NCI-H1436 (cell line): Measurements from ENCODE around the gene CLDN6.

Experiments used
- DNase-seq: peaks from one replicate; lab custom pipeline; 2025; lab: John Stamatoyannopoulos, UW

CLDN6 gene

DNA sequence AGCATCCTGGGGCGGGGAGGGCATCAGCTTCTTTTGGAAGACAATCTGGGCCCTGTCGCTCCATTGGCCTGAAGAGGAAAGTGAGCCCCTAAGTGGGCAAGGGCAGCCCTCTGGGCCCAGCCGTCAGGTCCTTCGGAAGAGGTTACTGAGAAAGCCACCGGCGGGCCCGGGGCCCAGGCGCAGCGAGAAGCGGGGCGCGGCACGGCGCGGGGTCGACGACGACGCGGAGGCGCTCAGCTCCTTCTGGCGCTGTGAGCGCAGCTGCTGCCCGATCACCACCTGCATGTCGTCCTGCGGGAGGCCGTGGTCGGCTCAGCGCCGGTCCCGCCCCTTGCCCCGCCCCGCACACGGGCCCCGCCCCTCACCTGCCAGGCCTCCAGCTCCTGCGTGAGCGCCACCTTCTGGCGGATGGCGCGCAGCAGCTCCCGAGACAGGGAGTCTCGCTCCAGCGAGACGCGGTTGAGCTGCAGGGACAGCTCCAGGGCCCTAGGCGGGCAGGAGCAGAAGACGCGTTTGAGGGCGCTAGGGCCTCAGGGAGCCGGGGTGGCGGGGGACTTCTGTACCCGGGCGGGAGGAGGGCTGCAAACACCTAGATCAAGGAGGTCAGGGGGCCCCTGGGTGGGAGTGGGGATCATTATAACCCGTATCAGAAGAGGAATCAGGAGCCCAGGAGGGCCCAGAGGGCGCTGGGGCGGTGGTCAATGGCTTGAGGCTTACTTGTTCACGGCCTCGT, 10.2 kb upstream of the CLDN6 start:
- DNase-seq = peak; percentile 87

DNA sequence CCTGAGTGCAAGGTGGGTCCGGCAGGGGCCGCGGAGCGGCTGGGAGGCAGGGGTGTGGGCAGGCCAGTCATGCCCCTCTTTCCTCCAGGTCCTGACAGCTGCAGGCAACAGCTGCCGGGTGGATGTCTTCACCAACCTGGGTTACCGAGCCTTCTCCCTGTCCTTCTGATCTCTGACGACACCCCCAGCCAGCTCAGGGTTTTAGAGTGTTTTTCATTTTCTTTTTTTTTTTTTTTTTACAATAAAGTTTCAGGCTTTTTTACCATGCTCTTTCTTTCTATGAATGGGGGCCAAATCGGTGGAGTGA, 9.5 kb upstream of the CLDN6 start:
- DNase-seq = no peak

DNA sequence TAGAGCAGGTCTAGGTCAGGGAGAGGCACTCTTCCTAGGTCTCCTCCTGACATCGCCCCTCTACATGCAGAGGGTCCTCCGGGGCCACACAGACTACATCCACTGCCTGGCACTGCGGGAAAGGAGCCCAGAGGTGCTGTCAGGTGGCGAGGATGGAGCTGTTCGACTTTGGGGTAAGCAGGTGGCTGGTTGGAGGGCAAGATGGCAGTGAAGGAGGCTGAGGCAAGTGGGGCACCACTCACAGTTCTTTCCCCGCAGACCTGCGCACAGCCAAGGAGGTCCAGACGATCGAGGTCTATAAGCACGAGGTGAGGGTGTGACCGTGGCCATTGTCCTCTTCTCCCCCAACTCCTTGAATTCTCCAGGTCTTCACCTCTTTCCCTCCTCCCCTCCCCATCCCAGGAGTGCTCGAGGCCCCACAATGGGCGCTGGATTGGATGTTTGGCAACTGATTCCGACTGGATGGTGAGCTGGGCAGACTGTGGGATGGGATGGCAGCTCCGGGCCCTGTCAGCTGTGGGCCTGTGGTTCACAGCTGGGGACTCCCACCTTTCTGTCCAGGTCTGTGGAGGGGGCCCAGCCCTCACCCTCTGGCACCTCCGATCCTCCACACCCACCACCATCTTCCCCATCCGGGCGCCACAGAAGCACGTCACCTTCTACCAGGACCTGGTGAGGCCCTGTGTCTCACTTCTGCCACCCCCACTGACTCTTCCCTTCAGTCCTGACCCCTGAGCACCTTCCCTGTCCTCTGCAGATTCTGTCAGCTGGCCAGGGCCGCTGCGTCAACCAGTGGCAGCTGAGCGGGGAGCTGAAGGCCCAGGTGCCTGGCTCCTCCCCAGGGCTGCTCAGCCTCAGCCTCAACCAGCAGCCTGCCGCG, 8.9 kb upstream of the CLDN6 start:
- DNase-seq = no peak

DNA sequence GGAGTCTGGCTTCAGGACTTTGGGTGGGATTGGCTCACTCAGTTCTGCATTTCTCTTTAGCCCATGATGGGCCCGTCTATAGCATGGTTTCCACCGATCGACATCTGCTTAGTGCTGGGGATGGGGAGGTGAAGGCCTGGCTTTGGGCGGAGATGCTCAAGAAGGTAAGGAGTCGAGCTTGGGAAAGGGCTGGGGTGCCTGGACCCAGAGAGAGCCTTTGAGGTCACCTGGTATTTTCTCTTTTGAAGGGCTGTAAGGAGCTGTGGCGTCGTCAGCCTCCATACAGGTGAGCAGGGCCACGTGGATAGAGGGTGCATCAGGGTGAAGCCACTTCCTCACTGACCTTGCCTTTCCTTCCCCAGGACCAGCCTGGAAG, 8.0 kb upstream of the CLDN6 start:
- DNase-seq = no peak

DNA sequence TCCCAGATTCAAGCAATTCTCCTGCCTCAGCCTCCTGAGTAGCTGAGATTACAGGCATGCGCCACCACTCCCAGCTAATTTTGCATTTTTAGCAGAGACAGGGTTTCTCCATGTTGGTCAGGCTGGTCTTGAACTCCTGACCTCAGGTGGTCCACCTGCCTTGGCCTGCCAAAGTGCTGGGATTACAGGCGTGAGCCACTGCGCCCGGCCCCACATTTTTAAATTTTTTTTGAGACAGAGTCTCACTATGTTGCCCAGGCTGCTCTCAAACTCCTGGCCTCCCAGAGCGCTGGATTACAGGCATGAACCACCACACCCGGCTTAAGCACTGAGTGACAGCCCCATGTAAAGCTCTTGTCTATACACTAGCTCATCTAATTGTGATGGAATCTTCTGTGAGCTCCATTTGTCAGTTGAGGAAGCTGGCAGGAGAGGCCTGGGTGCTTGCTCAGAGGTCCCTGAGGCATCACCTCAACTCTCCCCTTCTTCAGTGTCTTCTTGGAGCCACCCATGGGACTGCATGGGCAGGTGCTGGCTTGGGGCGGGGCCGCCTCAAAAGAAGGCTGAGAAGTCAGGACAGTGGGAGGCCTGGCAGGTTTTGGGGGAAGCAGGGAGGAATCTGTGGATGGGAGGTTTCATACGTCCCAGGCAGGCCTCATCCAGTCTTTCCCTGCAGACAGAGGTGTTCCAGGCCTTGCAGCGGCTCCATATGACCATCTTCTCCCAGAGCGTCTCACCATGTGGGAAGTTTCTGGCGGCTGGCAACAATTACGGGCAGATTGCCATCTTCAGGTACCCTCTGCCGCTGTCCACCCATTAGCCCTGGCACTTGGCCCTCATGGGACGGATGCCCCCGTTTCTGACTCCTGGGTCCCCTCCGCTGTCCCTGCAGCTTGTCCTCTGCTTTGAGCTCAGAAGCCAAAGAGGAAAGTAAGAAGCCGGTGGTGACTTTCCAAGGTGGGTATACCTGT, 7.3 kb upstream of the CLDN6 start:
- DNase-seq = no peak

DNA sequence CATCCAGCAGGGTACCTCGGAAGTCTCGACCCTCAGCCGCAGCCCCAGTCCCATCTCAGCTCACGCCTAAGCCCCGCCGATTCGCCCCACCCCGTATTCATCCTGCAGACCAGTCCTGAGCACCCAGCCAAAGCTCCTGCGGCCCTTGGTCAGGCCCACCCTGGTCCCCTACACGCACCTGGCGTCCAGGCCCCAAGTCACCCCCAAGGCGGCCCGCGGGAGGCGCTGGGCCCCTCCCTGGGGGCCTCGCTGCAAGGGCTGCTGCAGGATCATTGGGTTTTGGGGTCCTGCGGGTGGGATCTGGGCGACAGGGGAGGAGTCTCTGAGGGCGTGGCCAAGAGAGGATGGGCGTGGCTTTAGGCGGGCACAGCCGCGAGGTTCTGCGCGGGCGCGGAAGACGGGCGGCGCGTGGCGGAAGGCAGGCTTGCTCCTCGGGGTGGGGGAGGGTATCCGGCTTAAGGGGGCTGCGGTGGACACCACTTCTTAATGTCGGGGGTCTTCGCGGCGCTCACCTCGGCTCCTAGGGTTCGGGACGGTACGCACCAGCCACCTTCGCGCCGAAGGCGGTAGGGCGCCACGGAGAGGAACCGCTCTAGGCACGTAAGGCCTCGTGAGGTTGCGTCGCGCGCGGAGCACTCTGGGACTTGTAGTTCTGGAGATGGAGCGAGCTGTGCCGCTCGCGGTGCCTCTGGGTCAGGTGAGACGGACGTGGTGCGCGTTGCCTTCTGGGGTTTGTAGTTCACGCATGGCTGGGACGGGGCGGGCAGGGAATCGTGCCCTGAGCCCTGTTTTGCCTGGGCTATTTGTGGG, 5.9 kb upstream of the CLDN6 start, which contains the start of the genes HCFC1R1 and THOC6:
TSS of gene HCFC1R1 (minus strand) at position 274 of the 810 bp plus-strand sequence. CDS start at position 273, 1 bp downstream.
TSS of gene THOC6 (plus strand) at position 367 of the 810 bp plus-strand sequence. CDS start at position 659, 292 bp downstream.
- peak; percentile 95 for DNase-seq

DNA sequence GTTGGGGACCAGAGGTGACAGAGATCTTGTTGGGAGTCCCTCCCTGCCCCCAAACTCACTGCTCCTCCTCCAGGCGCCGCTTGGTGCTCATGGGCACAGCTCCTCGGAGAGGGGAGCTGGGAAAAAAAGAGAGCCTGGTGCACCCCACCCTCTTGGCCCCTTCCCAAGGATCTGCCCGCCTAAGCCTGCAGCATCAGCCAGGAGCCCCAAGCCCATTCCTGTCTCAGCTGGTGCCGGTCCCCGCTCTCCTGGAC, 5.4 kb upstream of the CLDN6 start:
- no peak for DNase-seq

DNA sequence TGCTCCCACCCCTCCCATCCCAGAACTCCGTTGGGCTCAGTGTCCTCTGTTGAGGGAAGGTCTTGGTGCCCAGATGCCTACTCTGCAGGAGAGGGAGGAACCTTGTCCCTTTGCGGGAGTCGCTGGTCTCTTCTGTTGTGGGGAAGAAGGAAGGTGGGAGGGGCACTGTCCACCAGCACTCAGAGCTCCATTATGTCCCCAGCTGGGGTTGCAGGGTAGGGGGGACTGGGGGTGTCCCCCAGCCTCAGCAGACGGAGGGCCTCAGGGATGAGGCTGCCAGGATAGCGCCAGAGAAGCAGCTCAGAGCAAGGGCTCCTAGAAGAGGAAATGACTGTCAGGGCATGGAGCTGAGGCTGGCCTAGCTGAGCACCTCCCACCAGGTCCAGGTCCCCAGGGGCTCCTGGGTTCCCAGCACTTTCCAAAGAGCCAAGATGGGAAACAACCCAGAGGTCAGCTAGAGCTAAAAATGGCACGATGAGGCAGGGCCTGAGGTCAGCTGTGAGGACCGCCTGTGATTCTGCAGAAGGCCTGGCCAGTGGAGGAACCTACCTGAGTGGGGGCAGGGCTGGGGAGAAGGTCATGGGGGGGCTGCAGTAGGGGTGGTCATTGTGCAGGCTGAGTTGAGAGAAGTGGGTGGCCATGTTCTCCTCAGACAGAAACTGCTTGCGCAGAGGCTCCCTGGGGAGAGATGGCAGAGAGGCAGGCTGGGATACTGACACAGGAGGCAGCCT, 4.9 kb upstream of the CLDN6 start:
- DNase-seq = peak; percentile 76

DNA sequence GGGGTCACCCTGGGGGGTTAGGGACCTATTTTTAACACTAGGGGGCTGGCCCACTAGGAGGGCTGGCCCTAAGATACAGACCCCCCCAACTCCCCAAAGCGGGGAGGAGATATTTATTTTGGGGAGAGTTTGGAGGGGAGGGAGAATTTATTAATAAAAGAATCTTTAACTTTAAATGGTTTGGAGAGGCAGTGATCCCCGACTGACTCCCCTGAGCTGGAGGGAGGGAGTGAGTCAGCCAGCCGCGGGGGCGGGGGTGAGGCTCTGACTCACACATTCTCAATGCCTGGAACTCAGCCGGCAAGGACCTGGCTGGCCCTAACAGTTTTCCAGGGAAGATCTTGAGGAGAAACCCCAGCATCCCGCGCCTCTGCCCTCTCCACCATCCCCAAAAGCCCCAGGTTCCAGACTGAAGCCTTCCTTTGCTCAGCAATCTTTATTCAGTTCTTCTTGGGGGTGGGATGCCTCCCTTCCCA, 4.3 kb upstream of the CLDN6 start:
- no peak for DNase-seq

DNA sequence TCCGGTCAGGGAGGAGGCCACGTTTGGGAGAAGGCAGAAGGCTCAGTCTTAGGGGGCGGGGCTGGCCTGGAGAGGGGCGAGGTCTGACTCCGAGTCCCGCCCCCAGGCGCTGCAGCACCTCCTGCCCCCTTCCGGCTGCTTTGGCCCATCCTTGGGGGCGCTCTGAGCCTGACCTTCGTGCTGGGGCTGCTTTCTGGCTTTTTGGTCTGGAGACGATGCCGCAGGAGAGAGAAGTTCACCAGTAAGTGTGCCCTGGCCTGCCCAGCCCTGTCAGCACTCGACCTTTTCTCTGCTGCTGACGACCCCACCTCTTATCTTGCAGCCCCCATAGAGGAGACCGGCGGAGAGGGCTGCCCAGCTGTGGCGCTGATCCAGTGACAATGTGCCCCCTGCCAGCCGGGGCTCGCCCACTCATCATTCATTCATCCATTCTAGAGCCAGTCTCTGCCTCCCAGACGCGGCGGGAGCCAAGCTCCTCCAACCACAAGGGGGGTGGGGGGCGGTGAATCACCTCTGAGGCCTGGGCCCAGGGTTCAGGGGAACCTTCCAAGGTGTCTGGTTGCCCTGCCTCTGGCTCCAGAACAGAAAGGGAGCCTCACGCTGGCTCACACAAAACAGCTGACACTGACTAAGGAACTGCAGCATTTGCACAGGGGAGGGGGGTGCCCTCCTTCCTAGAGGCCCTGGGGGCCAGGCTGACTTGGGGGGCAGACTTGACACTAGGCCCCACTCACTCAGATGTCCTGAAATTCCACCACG, 3.6 kb upstream of the CLDN6 start:
- peak; percentile 54 for DNase-seq

DNA sequence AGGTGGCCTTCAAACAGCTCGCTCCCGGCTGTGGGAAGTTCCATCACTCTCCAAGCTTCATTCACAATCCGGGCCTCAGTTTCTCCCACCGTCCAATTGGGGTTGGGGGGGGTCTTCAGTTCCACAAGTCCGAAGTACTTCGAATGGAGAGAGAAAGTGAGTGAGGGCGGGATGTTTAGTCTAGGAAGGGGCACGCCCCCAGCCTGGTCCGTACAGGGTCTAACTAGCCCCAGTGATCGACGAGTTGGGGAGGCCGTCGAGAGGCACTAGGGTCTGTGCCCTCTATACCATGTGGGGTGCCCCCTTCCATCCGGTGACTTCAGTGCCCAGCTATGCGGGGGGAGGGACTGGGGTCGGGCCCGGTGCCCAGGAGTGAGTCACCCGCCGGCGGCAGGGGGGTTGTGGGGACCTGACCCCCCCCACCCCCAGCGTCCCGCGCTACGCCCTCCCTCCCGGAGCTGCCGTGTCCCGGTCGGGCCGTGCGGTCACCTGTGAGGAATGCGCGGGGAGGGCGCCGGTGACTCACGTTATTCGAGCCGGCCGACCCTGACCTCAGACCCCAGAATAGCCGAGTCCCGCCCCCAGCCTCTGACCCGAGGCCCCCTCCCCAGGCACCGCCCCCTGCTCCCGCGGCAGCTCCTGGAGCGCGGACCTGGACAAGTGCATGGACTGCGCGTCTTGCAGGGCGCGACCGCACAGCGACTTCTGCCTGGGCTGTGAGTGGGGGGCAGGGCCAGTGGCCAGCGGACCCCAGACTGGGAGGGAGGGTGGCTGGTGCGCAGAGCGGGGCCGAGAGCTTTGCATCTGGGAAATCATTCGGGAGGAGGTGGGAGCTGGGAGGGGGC, 2.8 kb upstream of the CLDN6 start:
- no peak for DNase-seq

DNA sequence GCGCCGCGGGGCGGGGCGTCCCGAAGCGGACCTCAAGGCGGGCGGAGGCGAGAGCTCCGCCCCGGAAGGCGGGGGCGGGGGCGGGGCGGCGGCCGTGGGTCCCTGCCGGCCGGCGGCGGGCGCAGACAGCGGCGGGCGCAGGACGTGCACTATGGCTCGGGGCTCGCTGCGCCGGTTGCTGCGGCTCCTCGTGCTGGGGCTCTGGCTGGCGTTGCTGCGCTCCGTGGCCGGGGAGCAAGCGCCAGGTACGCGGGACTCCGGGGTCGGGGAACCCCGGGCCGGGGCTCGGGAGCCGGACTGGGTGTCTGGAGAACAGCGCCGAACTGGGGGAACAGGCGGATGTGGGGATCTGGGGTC, 2.2 kb upstream of the CLDN6 start, which contains the start of gene TNFRSF12A:
TSS of gene TNFRSF12A (plus strand) at position 122 of the 357 bp plus-strand sequence. CDS start at position 152, 30 bp downstream.
- peak; percentile 74 for DNase-seq

DNA sequence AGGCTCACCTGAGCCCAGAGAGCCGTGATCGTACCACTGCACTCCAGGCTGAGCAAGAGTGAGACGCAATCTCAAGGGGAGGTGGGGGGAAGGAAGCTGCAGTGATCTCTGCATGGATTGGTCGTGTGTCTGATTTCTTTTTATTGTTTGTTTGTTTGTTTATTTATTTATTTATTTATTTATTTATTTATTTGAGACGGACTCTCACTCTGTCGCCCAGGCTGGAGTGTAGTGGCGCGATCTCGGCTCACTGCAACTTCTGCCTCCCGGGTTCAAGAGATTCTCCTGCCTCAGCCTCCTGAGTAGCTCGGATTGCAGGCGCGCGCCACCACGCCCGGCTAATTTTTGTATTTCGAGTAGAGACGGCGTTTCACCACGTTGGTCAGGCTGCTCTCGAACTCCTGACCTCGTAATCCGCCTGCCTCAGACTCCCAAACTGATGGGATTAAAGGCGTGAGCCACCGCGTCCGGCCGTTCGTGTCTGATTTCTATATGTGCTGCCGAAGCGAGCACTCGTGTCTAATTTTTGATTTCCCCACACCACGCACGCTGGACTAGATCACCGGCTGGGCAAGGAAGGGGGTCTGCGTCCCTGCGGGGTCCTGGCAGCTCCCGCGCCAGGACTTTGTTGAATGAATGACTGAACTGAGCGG, 1.7 kb upstream of the CLDN6 start:
- DNase-seq = no peak

DNA sequence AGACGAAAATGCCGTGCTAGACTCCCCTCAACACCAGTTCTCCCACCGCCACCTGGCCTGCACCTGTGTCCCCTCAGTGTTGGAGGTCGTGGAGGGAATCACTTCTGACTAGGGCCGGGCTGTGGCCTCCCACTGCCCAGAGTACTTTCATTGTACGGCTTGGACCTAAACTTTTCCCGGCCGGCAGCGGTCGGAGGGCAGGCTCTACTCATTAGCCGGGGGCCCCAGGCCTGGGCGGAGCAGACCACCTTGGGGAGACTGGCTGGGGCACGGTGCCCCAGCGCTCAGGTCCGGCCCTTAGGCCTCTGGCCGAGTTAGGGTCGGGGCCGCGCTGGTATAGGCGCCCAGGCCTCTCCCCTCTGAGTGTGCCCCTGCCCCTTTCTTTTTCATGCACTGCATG, 639 bp downstream of the CLDN6 start:
- no peak for DNase-seq

DNA sequence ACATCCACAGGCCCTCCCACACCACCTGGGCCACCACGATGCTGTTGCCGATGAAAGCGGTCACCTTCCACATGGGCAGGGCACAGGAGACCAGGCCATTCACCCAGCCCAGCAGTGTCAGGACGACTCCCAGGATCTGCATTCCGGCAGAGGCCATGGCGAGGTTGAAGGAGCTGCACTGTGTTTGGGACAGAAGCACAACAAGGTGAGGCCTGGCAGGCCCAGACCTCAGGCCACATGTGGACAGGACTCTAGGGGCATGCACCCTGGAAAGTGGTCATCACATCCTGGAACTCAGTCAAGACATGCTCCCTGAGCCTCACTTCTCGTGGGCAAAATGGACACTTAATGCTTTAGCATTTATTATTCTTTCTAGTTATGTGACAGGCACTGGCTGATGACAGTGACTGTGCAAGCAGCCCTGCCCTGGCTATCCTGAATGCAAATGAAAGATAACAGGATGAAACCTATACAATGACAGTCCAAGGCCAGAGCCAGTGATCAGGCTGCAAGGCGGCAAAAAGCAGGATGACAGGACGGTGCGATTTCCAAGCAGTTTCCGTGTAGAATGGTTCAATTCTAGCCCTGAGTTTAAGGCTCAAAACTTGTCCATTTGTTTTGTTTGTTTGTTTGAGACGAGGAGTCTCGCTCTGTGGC, 2.0 kb downstream of the CLDN6 start:
- no peak for DNase-seq

DNA sequence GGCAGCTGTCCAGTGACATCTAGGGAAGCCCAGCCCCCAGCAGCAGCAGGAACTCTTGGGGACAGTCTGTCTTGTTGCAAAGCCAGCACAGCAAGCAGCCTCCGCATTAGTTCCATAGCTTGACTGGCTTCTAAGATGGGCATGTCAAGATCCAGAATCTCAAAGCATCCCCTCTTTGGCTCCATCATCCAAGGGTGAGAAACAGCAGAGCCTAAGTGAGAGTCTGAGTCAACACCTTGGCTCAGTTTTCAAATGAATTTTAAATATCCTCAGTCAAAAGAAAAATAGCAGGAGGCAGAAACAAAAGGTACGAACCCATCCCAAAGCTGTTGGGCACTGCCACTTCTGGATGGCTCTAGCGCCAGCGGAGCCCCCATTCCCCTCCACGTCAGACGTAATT, 3.0 kb downstream of the CLDN6 start:
- no peak for DNase-seq

DNA sequence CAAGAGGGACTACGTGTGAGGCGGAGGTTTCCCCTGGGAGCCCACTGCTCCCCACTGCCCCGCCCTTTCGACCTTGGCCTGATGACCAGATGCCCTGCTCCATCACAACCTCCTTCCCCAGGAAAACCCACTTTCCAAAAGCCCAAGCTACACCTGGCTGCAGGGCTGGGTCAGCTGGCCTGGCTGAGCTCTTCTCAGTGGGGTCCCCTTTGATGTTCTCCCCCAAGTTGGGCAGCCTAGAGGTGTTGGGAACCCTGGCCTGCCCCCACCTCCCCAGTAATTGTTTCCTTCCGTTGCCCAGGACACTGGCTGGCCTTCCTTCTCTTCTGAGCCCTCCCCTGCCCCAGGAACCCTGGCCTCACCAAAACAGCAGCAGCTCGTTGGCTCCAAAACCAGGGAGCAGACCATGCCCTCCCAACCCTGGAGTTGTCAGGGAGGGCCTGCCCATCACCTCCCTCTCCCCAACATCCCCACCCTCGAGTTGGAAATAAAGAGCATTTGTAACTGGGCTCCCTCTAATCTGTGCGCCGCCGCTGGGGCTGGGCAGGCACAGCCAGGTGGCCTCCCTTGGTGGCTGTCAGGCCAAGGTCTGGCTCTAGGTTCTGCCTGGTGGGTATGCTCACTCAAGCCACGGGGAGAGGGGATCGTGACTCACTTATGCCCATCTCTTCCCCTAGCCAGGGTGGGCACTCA, 3.8 kb downstream of the CLDN6 start:
- no peak for DNase-seq
